Testis (tissue), 3 donors: Measurements from ENCODE around the gene PRRC2A. TPM values are rescaled to one million over a fixed set of nuclear protein-coding genes. Genes with fewer than 3 reads are reported as not detected.

Experiments
- DNase-seq: peaks from one replicate; pipeline ENCODE4 v3.0.0-alpha.2; 2019
- H3K27ac ChIP-seq, 2 donors: fragments of 200-600 bp; sonication (generic); one replicate each; pipeline ENCODE4 v1.5.1; 2019
- H3K27me3 ChIP-seq: fragments of 200-600 bp; sonication (generic); one replicate; pipeline ENCODE4 v1.5.1; 2019
- H3K36me3 ChIP-seq: fragments of 200-600 bp; sonication (generic); one replicate; pipeline ENCODE4 v1.5.1; 2017; ENCODE audit warnings: low read depth; ENCODE audit errors: missing control alignments
- H3K4me1 ChIP-seq: fragments of 200-600 bp; sonication (generic); one replicate; pipeline ENCODE4 v1.5.1; 2019
- H3K4me3 ChIP-seq, 2 donors: fragments of 200-600 bp; sonication (generic); one replicate each; pipeline ENCODE4 v1.5.1; 2017 to 2019
- H3K9me3 ChIP-seq: fragments of 200-600 bp; sonication (generic); one replicate; pipeline ENCODE4 v1.5.1; 2017
- CTCF ChIP-seq, 3 experiments: fragments of 450-650 bp in 2 of 3; fragments of 200-600 bp in 1 of 3; sonication (generic) in 1 of 3; IDR thresholded peaks; one replicate each; pipeline ENCODE4 v1.5.1; 2016 to 2019; ENCODE audit warnings: antibody characterized with exemption in 3 of 3, mild to moderate bottlenecking in 2 of 3, moderate library complexity in 1 of 3
- POLR2A ChIP-seq: fragments of 450-650 bp; IDR thresholded peaks from one replicate; pipeline ENCODE4 v1.6.1; 2017; ENCODE audit warnings: antibody characterized with exemption, mild to moderate bottlenecking, moderate library complexity
- WGBS, 2 donors: methylation state at CpG; one replicate each; pipeline ENCODE4 v1.1.5; 2018; 5-methylcytosine and 5-hydroxymethylcytosine counted together
- intact Hi-C: fragments of 100-400 bp; cut with DNase I; formaldehyde crosslinking; loops from one replicate; pipeline ENCODE4 v1.15.1; 2023; ENCODE audit warnings: low total_unique reads
- polyA plus RNA-seq: library from polyadenylated mRNA; stranded (reverse); fragments of 350-450 nt; fragmentation: Illumina TruSeq; extraction: RNeasy Lipid Tissue Mini Kit (QIAGEN cat#74804); gene quantifications from one replicate; pipeline ENCODE4 v1.2.3, GENCODE V29; 2014; ENCODE audit warnings: low read depth, low replicate concordance; ENCODE audit not compliant: insufficient read depth
- total RNA-seq, 2 donors: library from RNA; depleted of rRNA; stranded (reverse); fragments of >200 nt; gene quantifications; one replicate each; pipeline ENCODE4 v1.2.3, GENCODE V29; 2016

PRRC2A gene
- total and polyA plus RNA-seq, 3 donors from 2014 or later: 288 to 473 (median 301) TPM

GRCh38 chr6:31639043-31639442 lies 18.5 kb downstream of the PRRC2A start:
- no peak overlapping the region for H3K4me3 ChIP-seq
- H3K4me1 ChIP-seq: no peaks in the 10 kb centered on the region
- no peaks in the 10 kb centered on the region for H3K36me3 ChIP-seq
- TF ChIP-seq CTCF (IDR thresholded peaks at IDR 0.05) (no peak), POLR2A (no peak)
- intact Hi-C loops: no loop called here
- no peaks in the 10 kb centered on the region for H3K9me3 ChIP-seq
- no peaks in the 10 kb centered on the region for H3K27me3 ChIP-seq
- H3K27ac ChIP-seq: no peak overlapping the region
- DNase-seq: no peak
- 86 to 87% methylated on average over 9 of the region's 9 CpGs for WGBS, 2 donors

- H3K36me3 ChIP-seq: no peaks in the 10 kb centered on the region
- H3K4me1 ChIP-seq: no peaks in the 10 kb centered on the region
- H3K9me3 ChIP-seq: no peaks in the 10 kb centered on the region
- no peak overlapping the region for H3K4me3 ChIP-seq
- no peaks in the 10 kb centered on the region for H3K27me3 ChIP-seq
- 82 to 84% methylated on average over 7 to 10 of the region's 10 CpGs for WGBS, 2 donors
- no peak for TF ChIP-seq POLR2A
- TF ChIP-seq CTCF (IDR thresholded peaks at IDR 0.05): no peak
- DNase-seq: no peak
- no peak overlapping the region for H3K27ac ChIP-seq
- intact Hi-C loops: no loop called here
Observed at GRCh38 chr6:31639449-31639861, 18.9 kb downstream of the PRRC2A start.

- intact Hi-C loops: no loop called here
- WGBS, 2 donors: 95 to 97% methylated on average over 6 of the region's 6 CpGs
Observed at GRCh38 chr6:31640612-31641011, 20.1 kb downstream of the PRRC2A start.

GRCh38 chr6:31641370-31641769 lies 20.9 kb downstream of the PRRC2A start:
- intact Hi-C loops: no loop called here
- Histone ChIP-seq H3K27ac (no peak overlapping the region), H3K36me3 (no peaks in the 10 kb centered on the region), H3K4me3 (no peak overlapping the region), H3K9me3 (no peaks in the 10 kb centered on the region), H3K4me1 (no peaks in the 10 kb centered on the region), H3K27me3 (no peaks in the 10 kb centered on the region)
- no peak for TF ChIP-seq CTCF (IDR thresholded peaks at IDR 0.05)
- no peak for TF ChIP-seq POLR2A
- no peak for DNase-seq
- WGBS, 2 donors: 86 to 91% methylated on average over 4 of the region's 4 CpGs

More at GRCh38 chr6:31640612-31641011, 20.1 kb downstream of the PRRC2A start:
- no peaks in the 10 kb centered on the region for H3K9me3 ChIP-seq
- H3K4me1 ChIP-seq: no peaks in the 10 kb centered on the region
- no peak overlapping the region for H3K27ac ChIP-seq
- no peak for TF ChIP-seq POLR2A
- TF ChIP-seq CTCF (IDR thresholded peaks at IDR 0.05): no peak
- no peaks in the 10 kb centered on the region for H3K36me3 ChIP-seq
- H3K4me3 ChIP-seq: no peak overlapping the region
- no peaks in the 10 kb centered on the region for H3K27me3 ChIP-seq
- DNase-seq: no peak

GRCh38 chr6:31642798-31643570 lies 22.5 kb downstream of the PRRC2A start:
- H3K36me3 ChIP-seq: no peaks in the 10 kb centered on the region
- intact Hi-C loops: no loop called here
- H3K27me3 ChIP-seq: no peaks in the 10 kb centered on the region
- H3K4me3 ChIP-seq: no peak overlapping the region
- no peak for DNase-seq
- no peaks in the 10 kb centered on the region for H3K9me3 ChIP-seq
- H3K27ac ChIP-seq: no peak overlapping the region
- 82 to 89% methylated on average over 4 to 6 of the region's 6 CpGs for WGBS, 2 donors
- no peaks in the 10 kb centered on the region for H3K4me1 ChIP-seq
- TF ChIP-seq CTCF (IDR thresholded peaks at IDR 0.05) (no peak), POLR2A (no peak)
